H1 (cell line): ENCODE data around the gene C2CD4A.

Experiments
- CEBPB ChIP-seq: IDR thresholded peaks from 2 replicates; pipeline ENCODE4 v1.6.1; 2012; ENCODE audit warnings: low read depth, low read length
- CTCF ChIP-seq, 3 experiments: IDR thresholded peaks; 1 replicate in 2 of 3; 2 replicates in 1 of 3; pipeline versions ENCODE4 v1.5.1 to v1.6.1; 2011; ENCODE audit warnings: low read length in 3 of 3, mild to moderate bottlenecking in 3 of 3, inconsistent platforms in 2 of 3, low read depth in 1 of 3, moderate library complexity in 1 of 3; ENCODE audit not compliant: insufficient read depth in 1 of 3; ENCODE audit errors: control extremely low read depth in 1 of 3
- EZH2 ChIP-seq: fragments of 200-600 bp; sonication (generic); IDR thresholded peaks from 2 replicates; pipeline ENCODE4 v1.7.1; 2012; ENCODE audit warnings: low read depth, mild to moderate bottlenecking, moderate library complexity, low read length, inconsistent platforms; ENCODE audit not compliant: severe bottlenecking
- GABPA ChIP-seq: IDR thresholded peaks from 2 replicates; pipeline ENCODE4 v1.6.1; 2011; ENCODE audit warnings: mild to moderate bottlenecking, low read length, moderate library complexity, borderline replicate concordance; ENCODE audit not compliant: insufficient read depth
- HDAC2 ChIP-seq, 2 experiments: fragments of 300-600 bp in 1 of 2; sonication (generic) in 1 of 2; IDR thresholded peaks; 2 replicates each; pipeline ENCODE4 v1.6.1; 2011 to 2012; ENCODE audit warnings: low read depth in 2 of 2, low read length in 2 of 2, mild to moderate bottlenecking in 2 of 2, moderate library complexity in 2 of 2, borderline replicate concordance in 1 of 2, inconsistent platforms in 1 of 2
- POLR2AphosphoS5 ChIP-seq: IDR thresholded peaks from 2 replicates; pipeline ENCODE4 v1.6.1; 2011; ENCODE audit warnings: low read depth, low read length
- RFX5 ChIP-seq: IDR thresholded peaks from 2 replicates; pipeline ENCODE4 v1.6.1; 2011; ENCODE audit warnings: low read depth, low read length, improper control_type of control experiment, borderline replicate concordance
- RNF2 ChIP-seq: fragments of 200-900, 300-1000 bp; sonication (generic); IDR thresholded peaks from 2 replicates; pipeline ENCODE4 v1.7.1; 2016; ENCODE audit warnings: borderline replicate concordance, low read depth, mild to moderate bottlenecking, antibody characterized with exemption, low read length; ENCODE audit not compliant: poor library complexity, severe bottlenecking; ENCODE audit errors: missing control alignments
- RXRA ChIP-seq: IDR thresholded peaks from 2 replicates; pipeline ENCODE4 v1.6.1; 2011; ENCODE audit warnings: low read depth, mild to moderate bottlenecking, low read length, moderate library complexity; ENCODE audit not compliant: insufficient read depth
- SIN3A ChIP-seq, 2 experiments: IDR thresholded peaks in 1 of 2; conservative IDR thresholded peaks in 1 of 2; 2 replicates each; pipeline ENCODE4 v1.6.1; 2011 to 2012; ENCODE audit warnings: low read length in 2 of 2, improper control_type of control experiment in 1 of 2, low read depth in 1 of 2, mild to moderate bottlenecking in 1 of 2
- ZNF274 ChIP-seq: IDR thresholded peaks from 2 replicates; pipeline ENCODE4 v1.7.0; 2012; ENCODE audit warnings: low read length, borderline replicate concordance; ENCODE audit errors: extremely low read depth

GRCh38 chr15:62020576-62021160, 46.1 kb upstream of the C2CD4A start:
- TF ChIP-seq CTCF (IDR thresholded peaks at IDR 0.05; ENCODE audit: control extremely low read depth in 1 of 3, insufficient read depth in 1 of 3, low read depth in 1 of 3, low read length in 3 of 3) = no peak
- no peak for TF ChIP-seq CEBPB
- TF ChIP-seq GABPA = no peak
- no peak for TF ChIP-seq HDAC2 (IDR thresholded peaks at IDR 0.05; ENCODE audit: borderline replicate concordance in 1 of 2, low read depth in 2 of 2, low read length in 2 of 2)
- no peak for TF ChIP-seq SIN3A (conservative IDR thresholded peaks at IDR 0.05 in 1 of 2, IDR thresholded peaks at IDR 0.05 in 1 of 2; ENCODE audit: low read depth in 1 of 2, low read length in 2 of 2)
- no peak for TF ChIP-seq RNF2
- no peak for TF ChIP-seq ZNF274
- TF ChIP-seq POLR2AphosphoS5 = no peak
- TF ChIP-seq RFX5 = no peak
- TF ChIP-seq RXRA = no peak
- TF ChIP-seq EZH2 = no peak
